IPS-15b (cell line): Measurements from ENCODE around the gene DNM3.

ENCODE experiments used
- H3K27me3 ChIP-seq: one replicate; pipeline ENCODE4 v1.6.1; 2013; ENCODE audit warnings: low read length; ENCODE audit not compliant: control insufficient read depth, insufficient read depth
- H3K36me3 ChIP-seq: one replicate; pipeline ENCODE4 v1.6.1; 2013; ENCODE audit warnings: low read length; ENCODE audit not compliant: control insufficient read depth, insufficient read depth
- H3K4me1 ChIP-seq: one replicate; pipeline ENCODE4 v1.6.1; 2013; ENCODE audit warnings: mild to moderate bottlenecking, low read length; ENCODE audit not compliant: control insufficient read depth, insufficient read depth
- H3K4me3 ChIP-seq: one replicate; pipeline ENCODE4 v1.5.1; 2013; ENCODE audit warnings: low read depth, low read length
- H3K9ac ChIP-seq: one replicate; pipeline ENCODE4 v1.6.1; 2013; ENCODE audit warnings: low read depth, mild to moderate bottlenecking, low read length
- H3K9me3 ChIP-seq: one replicate; pipeline ENCODE4 v1.6.1; 2013; ENCODE audit warnings: mild to moderate bottlenecking, low read length; ENCODE audit not compliant: control insufficient read depth, insufficient read depth

The DNM3 gene

DNA sequence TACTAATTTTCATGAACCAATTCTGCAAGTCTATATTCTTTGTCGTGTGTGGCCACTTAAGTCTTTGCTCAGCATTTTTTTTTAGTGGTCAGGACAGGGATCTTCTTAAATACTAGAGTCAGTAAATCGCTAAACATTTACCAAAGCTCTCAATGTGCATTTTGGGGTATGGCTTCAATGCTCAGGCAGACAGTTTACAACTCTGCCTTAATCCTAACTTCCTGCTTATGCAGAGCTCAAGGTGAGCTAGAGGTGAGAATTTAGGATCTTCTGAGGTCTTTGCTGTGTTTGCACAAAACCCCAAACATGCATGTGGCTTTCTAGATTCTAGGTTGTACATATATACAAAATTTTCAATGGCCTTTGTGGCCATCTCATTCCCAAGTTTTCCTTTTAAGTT is 153.0 kb downstream of the DNM3 start:
- H3K9ac ChIP-seq, result no peak overlapping the region
- H3K27me3 ChIP-seq, result no peaks in the 10 kb centered on the region
- H3K4me3 ChIP-seq, result no peak overlapping the region
- no peaks in the 10 kb centered on the region for H3K4me1 ChIP-seq
- no peaks in the 10 kb centered on the region for H3K36me3 ChIP-seq
- H3K9me3 ChIP-seq, result no peaks in the 10 kb centered on the region

DNA sequence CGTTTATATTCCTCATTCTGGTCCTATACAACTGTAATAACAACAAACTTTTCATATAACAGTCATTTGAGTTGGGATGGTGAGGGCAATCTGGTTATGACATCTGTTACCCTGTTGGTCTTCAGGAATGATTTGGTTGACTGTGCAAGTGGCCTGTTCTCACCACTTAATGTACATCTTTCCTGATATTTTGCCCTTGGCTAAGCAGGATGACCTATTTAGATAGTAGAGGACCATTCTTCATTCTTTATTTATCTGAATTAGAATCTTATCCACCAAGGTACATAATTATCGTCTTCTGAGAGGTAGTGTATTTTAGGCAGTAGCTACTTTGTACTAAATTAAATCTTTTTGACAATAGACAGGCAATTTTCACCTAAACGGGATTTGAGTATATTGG is 154.3 kb downstream of the DNM3 start:
- Histone ChIP-seq H3K36me3 (no peaks in the 10 kb centered on the region), H3K4me1 (no peaks in the 10 kb centered on the region), H3K4me3 (no peak overlapping the region), H3K9ac (no peak overlapping the region), H3K9me3 (no peaks in the 10 kb centered on the region), H3K27me3 (no peaks in the 10 kb centered on the region)

- Histone ChIP-seq H3K4me3 (no peak overlapping the region), H3K36me3 (no peaks in the 10 kb centered on the region), H3K4me1 (no peaks in the 10 kb centered on the region), H3K9me3 (no peaks in the 10 kb centered on the region), H3K27me3 (no peaks in the 10 kb centered on the region), H3K9ac (no peak overlapping the region)
Measured at GRCh38 chr1:171997936-171998335, 156.6 kb downstream of the DNM3 start.

DNA sequence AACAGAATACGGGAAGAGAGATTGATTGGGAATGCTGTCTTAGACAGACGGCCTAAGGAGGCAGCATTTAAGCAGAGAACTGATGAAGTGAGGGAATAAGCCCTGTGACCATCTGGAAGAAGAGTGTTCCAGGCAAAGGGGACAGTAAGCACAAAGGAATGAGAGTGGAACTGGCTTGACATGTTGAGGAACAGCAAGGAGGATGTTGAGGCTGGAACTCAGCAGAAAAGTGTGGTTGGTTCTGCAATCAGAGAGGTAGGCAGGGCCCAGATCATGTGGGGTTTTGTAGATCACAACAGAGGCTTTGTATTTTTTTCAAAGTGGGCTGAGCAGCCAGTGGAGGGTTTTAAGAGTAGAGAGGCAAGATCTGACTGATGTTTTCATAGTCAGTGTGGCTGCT is 157.4 kb downstream of the DNM3 start:
- no peaks in the 10 kb centered on the region for H3K4me1 ChIP-seq
- no peak overlapping the region for H3K4me3 ChIP-seq
- H3K36me3 ChIP-seq, result no peaks in the 10 kb centered on the region
- no peak overlapping the region for H3K9ac ChIP-seq
- H3K9me3 ChIP-seq, result no peaks in the 10 kb centered on the region
- no peaks in the 10 kb centered on the region for H3K27me3 ChIP-seq

DNA sequence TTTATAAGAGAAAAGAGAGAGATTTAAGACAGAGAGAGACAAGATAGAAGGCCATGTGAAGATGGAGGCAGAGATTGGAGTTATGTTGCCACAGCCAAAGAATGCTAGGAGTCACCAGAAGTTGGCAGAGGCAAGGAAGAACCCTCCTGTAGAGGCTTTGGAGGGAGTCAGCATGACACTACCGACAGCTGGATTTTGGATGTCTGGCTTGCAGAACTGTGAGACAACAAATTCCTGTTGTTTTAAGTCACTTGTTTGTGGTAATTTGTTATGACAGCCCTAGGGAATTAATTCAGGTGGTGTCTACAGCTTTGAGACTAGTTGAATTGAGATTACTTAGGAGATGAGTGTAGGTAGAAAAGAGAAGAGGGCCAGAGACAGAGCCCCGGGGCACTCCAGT is 158.5 kb downstream of the DNM3 start:
- H3K27me3 ChIP-seq, result no peaks in the 10 kb centered on the region
- H3K9ac ChIP-seq, result no peak overlapping the region
- no peak overlapping the region for H3K4me3 ChIP-seq

DNA sequence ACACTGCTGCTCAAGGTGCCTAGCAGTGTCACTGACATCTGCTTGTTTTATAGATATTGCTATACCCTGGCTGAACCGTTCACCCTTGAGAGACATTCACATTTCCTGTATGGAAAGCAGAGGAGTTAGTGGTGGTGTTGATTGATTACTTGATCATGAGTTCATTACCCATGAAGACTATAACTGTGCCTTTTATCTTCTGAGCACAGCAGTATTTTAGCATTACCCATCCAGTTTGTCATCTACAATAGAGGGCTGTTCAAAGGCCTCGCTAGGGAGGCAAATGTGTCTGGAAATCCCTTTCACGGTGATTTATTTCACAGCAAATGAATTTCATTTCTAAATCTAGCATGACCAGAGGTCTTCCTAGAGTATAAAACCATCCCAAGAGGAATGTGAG is 160.0 kb downstream of the DNM3 start:
- Histone ChIP-seq H3K36me3 (no peaks in the 10 kb centered on the region), H3K27me3 (no peaks in the 10 kb centered on the region), H3K4me3 (no peak overlapping the region), H3K4me1 (no peaks in the 10 kb centered on the region), H3K9me3 (no peaks in the 10 kb centered on the region), H3K9ac (no peak overlapping the region)

More for the DNA sequence above, 158.5 kb downstream of the DNM3 start:
- Histone ChIP-seq H3K36me3 (no peaks in the 10 kb centered on the region), H3K4me1 (no peaks in the 10 kb centered on the region), H3K9me3 (no peaks in the 10 kb centered on the region)

GRCh38 chr1:172002725-172003345 is 161.5 kb downstream of the DNM3 start:
- Histone ChIP-seq H3K4me1 (no peaks in the 10 kb centered on the region), H3K27me3 (no peaks in the 10 kb centered on the region), H3K4me3 (no peak overlapping the region), H3K9me3 (no peaks in the 10 kb centered on the region), H3K36me3 (no peaks in the 10 kb centered on the region), H3K9ac (no peak overlapping the region)

GRCh38 chr1:172003766-172004530 is 162.7 kb downstream of the DNM3 start:
- Histone ChIP-seq H3K4me1 (no peaks in the 10 kb centered on the region), H3K4me3 (no peak overlapping the region)

DNA sequence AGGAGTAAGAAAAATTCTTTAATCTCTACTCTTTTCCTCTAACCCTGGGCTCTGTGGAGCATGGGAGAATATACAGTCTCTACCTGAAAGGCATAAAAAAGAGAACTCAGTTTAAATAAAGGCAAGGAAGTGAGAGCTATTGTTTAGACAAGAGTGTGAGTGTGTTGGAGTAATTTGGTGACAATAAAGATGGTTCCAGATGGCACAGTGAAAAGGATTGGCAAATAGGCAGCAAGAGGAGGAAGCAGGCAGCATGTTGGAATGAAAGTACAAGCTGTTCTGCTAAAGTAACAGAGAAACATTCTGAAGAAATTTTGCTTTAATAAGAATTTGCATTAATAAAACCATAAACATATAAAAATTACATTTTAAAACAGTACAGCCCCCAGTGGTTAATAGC is 163.4 kb downstream of the DNM3 start:
- Histone ChIP-seq H3K9ac (no peak overlapping the region), H3K9me3 (no peaks in the 10 kb centered on the region), H3K4me3 (no peak overlapping the region), H3K4me1 (no peaks in the 10 kb centered on the region), H3K36me3 (no peaks in the 10 kb centered on the region), H3K27me3 (no peaks in the 10 kb centered on the region)

More at GRCh38 chr1:172003766-172004530, 162.7 kb downstream of the DNM3 start:
- Histone ChIP-seq H3K36me3 (no peaks in the 10 kb centered on the region), H3K9me3 (no peaks in the 10 kb centered on the region), H3K27me3 (no peaks in the 10 kb centered on the region), H3K9ac (no peak overlapping the region)

DNA sequence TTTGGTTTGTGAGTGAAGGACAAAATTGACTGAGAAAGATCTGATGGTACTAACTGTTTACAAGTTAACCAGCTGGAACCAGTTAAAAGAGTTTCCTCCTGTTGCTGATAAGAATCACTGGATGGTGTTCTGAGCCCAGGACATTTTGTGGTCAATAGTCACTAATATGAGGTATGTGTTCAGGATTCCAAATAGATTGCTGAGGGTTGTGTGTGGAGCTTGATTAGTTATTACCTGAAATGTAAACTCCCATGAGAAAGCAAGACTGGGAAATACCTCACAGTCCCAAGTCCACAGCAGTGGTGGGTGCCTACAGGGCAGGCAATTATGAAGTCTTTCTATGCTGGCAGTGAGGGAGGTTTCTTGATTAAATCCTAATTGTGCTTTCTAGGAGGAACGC is 164.6 kb downstream of the DNM3 start:
- Histone ChIP-seq H3K4me3 (no peak overlapping the region), H3K36me3 (no peaks in the 10 kb centered on the region), H3K4me1 (no peaks in the 10 kb centered on the region), H3K9me3 (no peaks in the 10 kb centered on the region), H3K27me3 (no peaks in the 10 kb centered on the region), H3K9ac (no peak overlapping the region)

GRCh38 chr1:172006660-172007059 is 165.4 kb downstream of the DNM3 start:
- Histone ChIP-seq H3K27me3 (no peaks in the 10 kb centered on the region), H3K4me1 (no peaks in the 10 kb centered on the region), H3K9me3 (no peaks in the 10 kb centered on the region), H3K9ac (no peak overlapping the region), H3K4me3 (no peak overlapping the region), H3K36me3 (no peaks in the 10 kb centered on the region)

DNA sequence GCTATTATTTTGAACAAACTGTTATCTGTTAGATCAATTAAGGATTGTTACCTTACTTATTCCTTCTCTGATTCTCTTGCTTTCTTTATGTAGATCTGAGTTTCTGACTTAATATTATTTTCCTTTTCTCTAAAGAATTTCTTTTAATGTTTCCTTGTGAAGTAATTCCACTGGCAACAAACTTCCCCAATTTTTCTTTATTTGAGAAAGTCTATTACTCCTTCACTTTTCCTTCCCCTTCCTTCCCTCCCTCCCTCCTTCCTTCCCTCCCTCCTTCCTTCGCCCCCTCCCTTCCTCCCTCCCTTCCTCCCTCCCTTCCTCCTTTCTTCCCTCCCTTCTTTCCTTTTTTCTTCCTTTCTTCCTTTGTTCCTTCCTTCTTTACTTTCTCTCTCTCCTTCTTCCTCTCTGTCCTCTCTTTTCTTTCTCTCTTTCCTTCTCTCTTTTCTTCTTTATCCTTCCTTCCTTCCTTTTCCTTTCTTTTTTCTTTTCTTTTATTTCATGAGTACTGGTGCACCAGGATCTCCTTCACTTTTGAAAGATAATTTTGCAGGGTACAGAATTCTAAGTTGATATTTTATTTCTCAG is 177.5 kb downstream of the DNM3 start:
- Histone ChIP-seq H3K4me1 (no peaks in the 10 kb centered on the region), H3K4me3 (no peak overlapping the region), H3K36me3 (no peaks in the 10 kb centered on the region), H3K9ac (no peak overlapping the region), H3K27me3 (no peaks in the 10 kb centered on the region), H3K9me3 (no peaks in the 10 kb centered on the region)
